NCI-H146 (cell line): ENCODE results near the gene DPH1.
"Not testable (repeated sequence)": the region's sequence is repeated elsewhere in the genome, so short reads cannot be mapped to it uniquely, and the experiment has no call there.

Experiments
- DNase-seq: peaks from one replicate; lab custom pipeline; 2025; lab: John Stamatoyannopoulos, UW

Gene DPH1

DNA sequence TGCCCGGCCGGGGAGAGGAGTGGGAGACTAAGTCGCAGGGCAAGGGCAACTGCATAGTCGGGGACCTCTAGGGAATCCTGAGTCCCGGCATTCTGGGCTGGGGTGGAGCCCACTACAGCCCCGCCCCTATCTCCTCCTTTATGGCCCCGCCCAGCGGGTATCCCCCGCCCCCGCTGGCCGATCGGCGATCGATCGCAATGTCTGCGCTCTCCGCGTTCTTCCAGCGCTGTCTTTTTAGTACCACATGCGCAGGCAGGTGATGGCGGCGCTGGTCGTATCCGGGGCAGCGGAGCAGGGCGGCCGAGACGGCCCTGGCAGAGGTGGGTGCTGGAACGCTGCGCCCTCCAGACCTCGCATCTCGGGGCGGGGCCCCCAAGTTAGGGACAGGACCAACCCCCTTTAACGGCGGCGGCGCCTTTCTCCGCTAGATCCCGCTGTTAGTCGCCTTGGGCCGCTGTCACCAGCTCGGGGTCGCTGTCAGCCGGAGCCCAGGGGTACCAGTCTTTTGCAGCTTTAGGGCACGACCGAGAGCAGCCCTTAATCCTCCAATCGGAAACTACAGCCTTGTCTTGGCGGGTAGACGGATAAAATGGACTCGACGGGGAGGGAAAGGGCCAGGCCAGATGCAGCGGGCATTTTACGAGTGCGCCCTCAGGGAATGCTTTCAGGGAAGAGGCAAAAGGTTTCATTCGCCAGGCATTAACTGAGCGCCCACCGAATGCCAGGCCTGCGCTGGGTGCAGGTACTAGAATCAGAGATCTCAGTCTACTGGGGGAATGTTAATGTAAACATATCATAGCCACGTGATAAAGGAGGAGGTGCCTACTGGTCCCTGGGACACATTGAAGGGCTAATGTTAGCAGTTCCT is at the start of gene DPH1:
TSS of gene DPH1 (plus strand) at position 243 of the 868 bp plus-strand sequence. CDS start at position 260, 17 bp downstream.
- peak; percentile 87 for DNase-seq

DNA sequence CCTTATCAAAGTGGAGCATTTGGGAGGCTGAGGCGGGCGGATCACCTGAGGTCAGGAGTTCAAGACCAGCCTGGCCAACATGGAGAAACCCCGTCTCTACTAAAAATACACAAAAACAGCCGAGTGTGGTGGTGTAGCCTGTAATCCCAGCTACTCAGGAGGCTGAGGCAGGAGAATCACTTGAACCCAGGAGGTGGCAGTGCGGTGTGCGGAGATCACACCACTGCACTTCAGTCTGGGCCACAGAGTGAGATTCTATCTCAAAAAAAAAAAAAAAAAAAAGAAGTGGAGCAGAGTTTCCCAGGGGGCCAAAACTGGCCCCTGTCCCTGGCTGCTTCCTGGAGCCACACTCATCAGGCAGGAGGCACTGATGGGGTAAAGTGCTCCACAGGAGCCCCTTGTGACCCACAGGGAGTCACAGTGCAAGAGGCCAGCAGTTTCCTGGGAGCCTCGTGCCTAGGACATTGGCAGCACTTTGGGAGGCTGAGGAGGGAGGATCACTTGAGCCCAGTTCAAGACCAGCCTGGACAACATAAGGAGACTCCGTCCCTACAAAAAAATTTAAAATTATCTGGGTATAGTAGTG is 49.2 kb upstream of the DPH1 start:
- no peak for DNase-seq

DNA sequence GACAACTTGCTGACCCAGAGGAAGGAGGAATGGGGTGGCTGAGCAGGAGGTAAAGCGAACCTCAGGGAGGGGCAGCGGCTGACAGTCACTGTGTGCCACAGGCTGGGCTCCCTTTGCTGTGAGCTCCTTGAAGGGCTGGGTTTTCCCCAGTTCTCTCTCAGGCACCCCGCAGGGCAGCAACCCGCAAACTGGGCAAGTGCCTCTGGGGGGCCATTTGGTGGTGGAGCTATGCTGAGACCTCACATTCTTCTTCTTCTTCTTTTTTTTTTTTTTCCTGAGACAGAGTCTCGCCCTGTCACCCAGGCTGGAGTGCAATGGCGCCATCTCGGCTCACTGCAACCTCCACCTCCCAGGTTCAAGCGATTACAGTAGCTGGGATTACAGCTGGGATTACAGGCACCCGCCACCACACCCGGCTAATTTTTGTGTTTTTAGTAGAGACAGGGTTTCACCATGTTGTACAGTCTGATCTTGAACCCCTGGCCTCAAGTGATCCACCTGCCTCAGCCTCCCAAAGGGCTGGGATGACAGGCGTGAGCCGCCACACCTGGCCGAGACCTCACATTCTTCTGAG is 47.1 kb upstream of the DPH1 start:
- not testable (repeated sequence) for DNase-seq

DNA sequence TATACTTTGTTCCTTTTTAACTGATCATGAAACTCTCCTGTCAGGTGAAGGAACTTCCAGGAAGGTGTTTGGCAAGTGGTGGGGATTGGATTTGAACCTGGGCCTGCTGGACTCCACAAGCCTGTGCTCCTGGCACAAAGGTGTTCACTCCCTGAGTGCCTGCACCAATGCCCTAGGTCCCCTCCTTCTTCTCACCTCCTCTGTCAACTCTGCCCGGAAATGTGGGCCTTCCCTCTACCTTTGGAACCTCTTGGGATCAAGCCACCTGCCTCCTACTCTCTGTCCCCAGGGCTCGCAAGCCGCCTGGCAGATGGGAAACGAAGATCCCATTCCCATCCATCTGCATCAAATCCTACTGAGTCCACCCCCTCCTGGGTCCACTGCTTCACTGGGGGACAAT is 44.9 kb upstream of the DPH1 start:
- DNase-seq: no peak

DNA sequence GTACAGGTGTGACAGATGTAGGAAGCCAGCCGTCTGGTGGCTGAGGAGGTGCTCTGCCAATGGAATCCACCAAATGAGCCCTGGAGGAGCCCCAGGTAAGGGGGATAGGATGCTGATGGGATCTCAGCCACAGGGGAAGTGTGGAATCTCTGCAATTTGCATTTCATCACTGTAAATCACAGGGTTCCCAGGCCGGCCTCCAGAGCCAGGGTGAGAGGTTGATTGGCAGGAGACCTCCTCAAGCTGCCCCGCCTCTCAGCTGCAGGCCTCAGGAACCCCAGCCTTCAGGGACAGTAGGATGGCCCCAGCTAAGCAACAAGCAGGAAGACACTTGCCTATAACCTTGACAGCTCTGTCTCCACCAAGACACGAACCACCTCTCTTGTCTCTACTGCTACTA is 44.3 kb upstream of the DPH1 start:
- no peak for DNase-seq

DNA sequence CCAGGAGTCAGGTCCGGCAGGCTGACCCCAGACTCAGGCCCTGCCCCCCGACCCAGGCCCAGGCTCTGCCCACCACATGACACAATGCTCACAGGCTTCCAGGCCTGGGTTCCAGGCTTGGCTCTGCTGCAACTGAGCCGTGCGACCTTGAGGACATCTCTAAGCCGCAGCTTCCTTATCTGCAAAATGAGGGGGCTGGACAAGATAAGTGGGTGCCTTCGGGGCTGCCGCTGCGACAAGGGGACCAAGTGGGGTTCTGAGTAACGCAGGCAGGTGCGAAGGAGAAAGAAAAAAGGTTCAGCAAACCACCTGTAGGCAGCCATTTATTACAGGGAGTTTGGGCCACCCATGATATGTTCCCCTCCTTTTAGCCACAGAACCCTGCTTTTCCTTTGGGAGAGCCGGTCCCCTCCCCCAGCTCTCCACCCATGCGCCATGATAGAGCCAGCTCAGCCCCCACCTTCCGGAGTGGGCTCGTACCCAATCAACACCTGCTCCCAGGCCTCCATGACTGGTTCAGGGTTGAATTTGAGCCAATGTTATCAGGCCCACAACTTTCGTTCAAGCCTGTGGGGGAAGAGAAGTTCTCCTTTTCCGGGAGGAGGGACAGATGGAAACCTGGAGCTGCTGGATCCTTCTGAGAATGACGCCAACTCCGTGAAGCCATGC is 43.0 kb upstream of the DPH1 start:
- no peak for DNase-seq

DNA sequence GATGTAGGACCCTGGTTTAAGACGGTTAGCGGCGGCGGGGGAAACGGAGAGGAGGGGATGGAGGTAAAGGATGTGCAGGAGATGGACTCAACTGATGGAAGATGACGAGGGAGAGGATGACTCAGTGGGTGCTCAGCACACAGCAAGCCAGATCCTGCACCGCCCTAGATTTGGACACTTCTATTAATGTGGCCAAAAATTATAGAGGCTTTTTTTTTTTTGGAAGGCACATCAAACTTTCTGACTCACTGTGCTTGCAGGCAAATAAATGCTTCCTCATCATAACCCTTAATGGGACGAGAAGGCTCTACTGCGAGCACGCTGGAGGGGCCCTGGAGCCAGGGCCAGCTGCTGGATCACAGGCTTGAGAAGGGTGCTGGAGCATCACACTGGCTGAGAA is 40.8 kb upstream of the DPH1 start:
- no peak for DNase-seq

DNA sequence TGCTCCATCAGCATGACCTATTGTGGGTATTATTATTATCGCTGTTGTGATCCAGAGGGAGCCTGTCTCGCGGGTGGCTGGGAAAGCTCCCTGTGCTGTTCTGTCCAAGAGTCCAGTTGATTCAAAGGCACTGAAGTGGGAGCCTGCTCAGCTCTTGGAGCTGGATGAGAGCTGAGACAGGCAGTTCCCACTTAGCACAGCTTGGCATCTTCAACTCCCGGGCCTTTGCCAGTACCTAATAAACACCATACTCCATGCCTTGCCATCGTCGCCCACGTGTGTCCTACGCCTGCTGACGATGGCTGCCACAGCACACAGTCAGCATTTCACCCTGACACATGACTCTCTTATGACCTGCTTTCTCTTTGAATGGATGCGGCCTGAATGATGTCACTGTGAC is 37.4 kb upstream of the DPH1 start:
- no peak for DNase-seq

DNA sequence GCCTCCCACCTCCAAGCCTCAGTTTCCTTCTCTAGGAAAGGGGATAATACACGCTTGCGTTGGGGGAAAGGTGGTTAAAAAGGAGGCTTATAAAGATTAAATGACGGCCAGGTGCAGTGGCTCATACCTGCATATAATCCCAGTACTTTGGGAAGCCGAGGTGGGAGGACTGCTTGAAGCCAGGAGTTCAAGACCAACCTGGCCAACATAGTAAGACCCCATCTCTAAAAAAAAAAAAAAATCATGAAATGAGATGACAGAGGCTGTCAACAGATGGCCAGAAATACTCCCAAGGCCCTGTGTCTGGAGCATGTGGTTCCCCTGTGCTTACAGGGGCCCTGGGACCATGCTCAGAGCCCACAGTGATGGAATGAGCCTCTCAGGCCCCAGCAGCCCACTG is 35.2 kb upstream of the DPH1 start:
- DNase-seq: no peak

DNA sequence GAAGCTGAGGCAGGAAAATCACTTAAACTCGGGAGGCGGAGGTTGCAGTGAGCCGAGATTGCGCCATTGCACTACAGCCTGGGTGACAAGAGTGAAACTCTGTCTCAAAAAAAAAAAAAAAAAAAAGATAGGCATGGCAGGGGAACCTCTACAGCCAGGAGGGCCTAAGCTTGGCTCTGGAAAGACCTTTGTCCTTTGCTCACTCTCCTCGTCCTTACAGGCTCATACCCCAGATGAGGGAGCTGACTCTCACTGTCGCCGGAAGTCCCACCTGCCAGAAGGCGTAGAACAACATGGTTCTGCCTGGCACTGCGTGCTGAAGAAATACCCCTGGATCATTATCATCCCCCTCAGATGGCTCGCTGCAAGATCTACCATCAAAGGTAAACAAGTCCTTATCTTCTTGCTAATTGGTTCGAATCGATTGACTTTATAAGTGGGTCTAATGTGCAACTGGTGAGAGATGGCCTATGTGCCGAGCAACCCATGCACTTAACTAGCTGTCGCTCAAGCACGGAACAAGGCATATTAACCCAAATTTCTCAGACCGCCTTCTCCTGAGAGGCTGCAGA is 34.5 kb upstream of the DPH1 start:
- DNase-seq: peak; percentile 82

DNA sequence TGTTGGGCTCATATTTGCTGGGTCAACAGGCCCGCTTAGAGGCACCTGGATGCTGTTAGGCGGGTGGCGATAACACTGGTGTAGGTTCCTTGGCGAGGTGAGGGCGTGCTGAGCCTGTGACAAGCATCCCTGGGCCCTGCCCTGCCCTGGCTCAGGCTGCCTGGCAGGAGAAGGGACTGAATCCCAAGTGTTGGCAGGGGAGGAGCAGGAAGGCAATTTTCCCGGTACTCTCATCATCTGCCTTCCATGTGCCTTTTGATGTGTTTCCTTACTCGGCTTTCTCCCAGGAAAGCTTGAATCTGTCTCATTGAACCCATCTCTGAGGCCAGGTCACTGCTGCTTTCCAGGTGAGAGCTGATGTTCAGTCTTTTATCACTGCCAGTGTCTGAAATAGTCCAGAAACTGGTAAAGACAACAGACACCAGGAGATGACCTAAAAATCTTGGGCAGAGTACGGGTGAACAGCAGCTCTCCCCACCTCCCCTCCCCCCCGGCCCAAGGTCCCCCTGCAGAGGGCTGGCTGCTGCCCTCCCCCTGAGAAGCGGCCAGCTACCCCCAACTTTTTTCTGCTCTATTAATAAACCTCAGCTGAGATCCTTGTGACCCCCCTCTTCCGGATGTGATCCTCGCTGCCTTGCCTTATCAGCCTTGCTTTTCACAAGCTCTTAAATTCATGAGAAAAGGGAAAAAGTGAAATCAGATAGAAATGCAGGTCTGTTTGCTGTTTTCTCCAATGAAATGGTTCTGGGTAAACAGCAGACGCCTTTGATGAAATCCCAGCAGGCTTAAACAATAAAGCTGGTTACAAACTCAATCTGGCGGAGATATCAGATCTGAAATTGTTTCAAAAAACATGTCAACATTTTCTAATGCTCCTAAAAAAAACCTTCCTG is 33.8 kb upstream of the DPH1 start:
- peak; percentile 74 for DNase-seq

DNA sequence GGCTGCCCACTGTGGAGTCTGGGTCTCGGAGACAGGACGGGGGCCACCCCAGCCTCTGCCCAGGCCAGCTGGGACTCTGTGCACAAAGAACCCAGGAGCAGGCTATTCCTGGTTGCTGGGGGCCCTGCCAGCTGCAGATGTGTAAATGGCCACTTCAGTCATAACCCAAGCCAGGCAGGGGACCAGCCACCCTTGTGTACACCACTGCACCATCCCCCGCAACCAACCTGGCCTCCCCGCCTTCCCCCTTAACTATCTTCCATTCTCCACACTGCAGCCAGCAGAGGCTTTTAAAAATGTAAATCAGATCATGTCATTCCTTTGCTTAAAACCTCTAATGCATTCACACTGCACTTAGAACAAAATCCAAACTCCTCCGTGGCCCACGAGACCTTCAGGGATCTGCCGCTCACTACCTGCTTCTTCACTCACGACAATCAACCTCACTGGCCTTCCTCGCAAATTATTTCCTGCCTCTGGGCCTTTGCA is 33.1 kb upstream of the DPH1 start:
- DNase-seq: no peak

DNA sequence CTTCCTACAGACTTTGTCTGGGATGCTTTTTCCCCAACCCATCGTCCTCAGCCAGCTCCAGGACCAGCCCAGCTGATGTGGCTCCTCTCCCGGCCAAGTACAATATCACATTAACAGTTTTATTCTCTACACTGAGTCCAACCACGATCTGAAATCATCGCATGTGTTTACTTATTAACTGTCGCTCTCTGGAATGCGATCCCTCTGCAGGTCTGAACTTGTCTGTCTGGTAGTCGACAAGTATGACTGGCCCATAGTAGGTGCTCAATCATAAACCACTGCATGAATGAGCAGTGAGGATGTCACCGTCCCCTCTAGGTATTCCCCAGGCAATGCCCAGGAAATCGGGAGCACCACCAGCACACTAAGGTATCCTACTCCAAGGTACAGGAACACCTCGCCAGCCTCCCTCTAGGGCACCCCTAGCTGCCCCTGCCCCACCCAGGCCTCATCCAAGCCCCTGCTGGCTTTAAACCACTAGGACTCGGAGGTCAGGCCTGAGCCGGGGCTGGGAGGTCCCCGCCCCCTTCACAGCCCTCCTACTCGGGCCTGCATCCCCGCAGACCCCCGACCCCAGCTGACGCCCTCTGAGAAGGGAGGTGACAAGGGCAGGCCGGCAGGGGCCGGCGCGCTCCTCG is 32.5 kb upstream of the DPH1 start:
- DNase-seq: no peak

DNA sequence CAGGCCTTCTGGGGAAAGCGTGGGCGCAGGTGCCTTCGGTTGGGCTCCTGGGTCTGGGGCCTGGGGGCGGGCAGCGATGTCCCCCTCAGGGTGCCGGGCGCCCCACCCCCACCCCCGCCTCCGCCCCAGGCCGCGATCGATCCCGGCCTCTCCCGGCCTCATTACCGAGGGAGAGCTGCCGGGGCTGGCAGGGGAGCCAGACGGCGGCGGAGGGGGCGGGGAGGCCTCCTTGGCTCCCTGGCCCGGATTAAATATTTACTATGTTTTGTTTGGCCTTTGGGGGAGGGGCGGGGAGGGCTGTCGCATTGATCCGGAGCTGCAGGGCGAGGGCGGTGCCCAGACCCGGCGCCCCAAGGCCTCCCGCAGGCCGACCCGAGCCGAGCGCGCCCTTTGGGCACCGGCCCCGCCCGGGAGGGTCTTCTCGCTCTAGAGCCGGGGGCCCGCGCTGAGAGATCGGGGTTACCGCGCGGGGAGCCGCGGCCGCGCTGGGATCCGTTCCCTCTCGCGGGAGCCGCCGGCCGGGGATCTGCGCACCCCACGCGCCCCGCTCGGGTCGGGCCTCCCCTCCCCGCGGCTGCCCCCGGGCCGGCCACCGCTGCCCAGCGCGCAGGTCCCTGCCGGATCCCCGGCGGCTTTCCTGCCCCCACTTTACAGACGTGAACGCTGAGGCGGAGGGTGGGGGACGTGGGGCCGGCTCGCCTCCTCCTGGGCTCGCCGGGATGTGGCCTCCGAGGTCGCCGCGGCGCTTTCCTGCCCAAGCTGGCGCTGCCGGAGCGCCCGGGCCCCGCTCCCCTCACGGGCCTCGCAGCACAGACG is 31.8 kb upstream of the DPH1 start:
- peak; percentile 82 for DNase-seq

DNA sequence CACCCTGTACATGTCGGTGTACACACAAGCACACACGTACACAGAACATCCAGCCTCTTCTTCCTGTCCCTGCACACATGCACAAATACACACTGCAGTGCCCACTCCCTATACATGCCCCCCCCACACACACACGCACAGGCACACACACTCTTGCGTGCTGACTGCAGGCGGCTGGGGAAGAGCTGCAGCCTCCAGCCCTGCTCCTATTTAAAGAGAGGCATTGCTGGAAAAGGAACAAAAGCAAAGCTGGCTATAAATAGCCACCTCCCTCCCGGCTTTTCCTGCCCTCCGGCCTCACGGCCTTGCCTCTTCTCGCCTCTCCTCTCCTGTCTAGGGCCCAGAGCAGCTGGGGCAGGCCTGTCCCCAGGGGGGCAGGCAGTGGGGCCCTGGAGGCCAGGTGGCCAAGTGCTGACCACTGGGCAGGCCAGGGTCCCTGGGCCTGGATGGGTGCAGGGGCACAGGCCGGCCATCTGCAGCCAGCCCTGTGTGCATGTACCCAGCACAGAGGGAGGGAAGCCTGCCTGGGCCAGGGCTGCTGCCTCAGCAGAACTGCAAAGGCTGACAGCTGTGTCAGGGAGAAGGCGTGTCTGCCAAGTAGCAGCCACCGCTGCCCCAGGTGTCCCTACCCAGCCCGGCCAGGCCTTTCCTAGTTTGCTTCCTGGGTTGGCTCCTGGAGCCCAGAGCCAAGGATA is 30.2 kb upstream of the DPH1 start:
- peak; percentile 89 for DNase-seq

DNA sequence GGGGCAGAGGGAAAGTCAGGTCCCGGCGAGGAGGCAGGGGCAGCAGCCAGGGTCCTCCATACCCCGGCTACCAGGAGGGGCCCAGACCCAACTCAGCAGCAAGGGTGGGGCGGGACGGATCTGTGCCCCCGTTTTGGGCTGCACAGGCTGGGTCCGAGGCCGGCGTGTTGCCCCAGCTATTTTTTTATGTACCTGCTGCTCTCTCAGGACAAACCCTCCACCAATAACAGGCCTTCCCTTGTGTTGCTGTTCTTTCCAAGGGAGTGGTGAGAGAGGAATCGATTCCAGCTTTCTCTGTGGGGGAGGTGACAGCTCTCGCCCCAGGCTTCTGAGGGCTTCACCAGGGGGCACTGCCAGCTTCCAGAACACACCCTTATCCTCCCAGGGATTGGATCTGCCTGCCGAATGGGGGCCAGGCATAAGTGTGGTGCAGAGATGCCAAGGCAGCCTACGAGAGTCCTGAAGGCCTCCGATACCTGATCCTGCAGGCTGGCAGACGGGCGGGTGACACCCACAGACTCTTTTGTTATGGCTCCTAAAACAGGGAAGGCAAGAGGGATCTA is 27.1 kb upstream of the DPH1 start:
- no peak for DNase-seq

DNA sequence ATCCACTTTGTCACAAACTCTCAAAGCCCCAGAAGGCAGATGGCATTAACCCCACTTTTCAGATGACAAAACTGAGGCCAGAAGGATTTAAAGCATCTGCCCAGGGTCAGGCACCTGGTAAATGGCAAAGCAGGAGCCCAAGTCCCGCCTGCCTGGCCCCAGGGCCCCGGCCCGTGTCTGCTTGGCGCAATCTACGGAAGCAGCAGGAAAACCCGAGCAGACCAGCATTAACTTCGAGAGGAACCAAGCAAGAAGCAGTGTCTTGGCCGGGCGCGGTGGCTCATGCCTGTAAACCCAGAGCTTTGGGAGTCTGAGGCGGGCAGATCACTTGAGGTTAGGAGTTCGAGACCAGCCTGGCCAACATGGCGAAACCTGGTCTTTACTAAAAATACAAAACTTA is 26.4 kb upstream of the DPH1 start:
- DNase-seq: no peak

DNA sequence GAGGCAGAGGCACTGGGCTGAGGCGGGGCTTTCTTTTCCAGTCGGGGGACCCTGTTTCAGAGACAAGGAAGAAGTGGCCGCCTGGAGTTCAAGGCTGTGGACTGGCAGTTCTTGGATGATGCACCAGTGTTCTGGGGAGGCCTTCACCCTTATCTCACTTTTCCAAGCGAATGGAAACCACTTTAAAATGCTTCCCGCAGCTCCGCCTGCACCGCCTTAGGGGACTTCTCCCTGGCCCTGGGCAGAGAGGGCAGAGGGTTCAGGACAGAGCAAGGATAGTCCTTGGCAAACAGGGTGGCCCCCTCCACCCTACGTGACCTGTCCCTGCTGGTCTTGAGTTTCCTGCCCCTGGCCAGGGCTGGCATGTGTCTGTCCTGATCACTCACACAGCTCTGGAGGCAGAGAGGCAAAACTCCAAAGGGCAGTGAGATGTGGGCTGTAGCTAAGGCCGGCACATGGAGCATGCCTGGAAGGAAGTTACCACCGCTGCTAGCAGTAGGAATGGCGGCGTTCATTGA is 25.5 kb upstream of the DPH1 start:
- DNase-seq: no peak
